ENCODE measurements around the gene ANKRD13B. TPM values are rescaled to one million over a fixed set of nuclear protein-coding genes. Genes with fewer than 3 reads are reported as not detected.

ANKRD13B gene
- total and polyA plus RNA-seq, 8 donors: 1.8 to 12.3 (median 4.2) TPM; not detected in 1

GRCh38 chr17:29624586-29624985, 31.7 kb downstream of the ANKRD13B start:
- Histone ChIP-seq H3K36me3 (peaks cover 5 to 16% (median 9%) of the 10 kb centered on the region in 4 donors), H3K27me3 (peaks cover 0 to 4% (median under 1%) of the 10 kb centered on the region in 3 donors), H3K9me3 (no peaks in the 10 kb centered on the region), H3K4me3 (no peak overlapping the region), H3K4me1 (peaks cover 15 to 25% (median 20%) of the 10 kb centered on the region in 4 donors), H3K27ac (no peak overlapping the region)
- 72 to 84% (median 81%) methylated on average over 4 of the region's 4 CpGs for WGBS, 5 donors
- no peak for DNase-seq
- intact Hi-C loops (cut with DNase I; ENCODE audit: low total_unique reads): no loop called here
- TF ChIP-seq POLR2AphosphoS5 (IDR thresholded peaks at IDR 0.05) (no peak), EP300 (IDR thresholded peaks at IDR 0.05) (no peak), CTCF (IDR thresholded peaks at IDR 0.05) (no peak), POLR2A (IDR thresholded peaks at IDR 0.05) (no peak)

- no peak for DNase-seq
- Histone ChIP-seq H3K36me3 (peaks cover 5 to 22% (median 13%) of the 10 kb centered on the region in 4 donors), H3K27ac (no peak overlapping the region)
Observed at GRCh38 chr17:29625037-29625750, 32.3 kb downstream of the ANKRD13B start.

GRCh38 chr17:29627951-29628350, 35.0 kb downstream of the ANKRD13B start:
- Histone ChIP-seq H3K4me3 (no peak overlapping the region), H3K27ac (no peak overlapping the region), H3K4me1 (peaks cover 4 to 11% (median 4%) of the 10 kb centered on the region in 4 donors), H3K27me3 (no peaks in the 10 kb centered on the region), H3K9me3 (no peaks in the 10 kb centered on the region), H3K36me3 (peaks cover 25 to 50% (median 37%) of the 10 kb centered on the region in 4 donors)
- 69 to 95% (median 89%) methylated on average over 1 of the region's 1 CpG for WGBS, 5 donors
- DNase-seq: no peak
- intact Hi-C loops (cut with DNase I; ENCODE audit: low total_unique reads): no loop called here
- no peak for TF ChIP-seq CTCF (IDR thresholded peaks at IDR 0.05)
- no peak for TF ChIP-seq POLR2A (IDR thresholded peaks at IDR 0.05)
- TF ChIP-seq EP300 (IDR thresholded peaks at IDR 0.05): no peak
- TF ChIP-seq POLR2AphosphoS5 (IDR thresholded peaks at IDR 0.05): no peak

More at GRCh38 chr17:29625037-29625750, 32.3 kb downstream of the ANKRD13B start:
- Histone ChIP-seq H3K4me1 (peaks cover 15 to 25% (median 20%) of the 10 kb centered on the region in 4 donors), H3K27me3 (peaks cover 0 to 4% (median 0%) of the 10 kb centered on the region in 3 donors), H3K4me3 (no peak overlapping the region), H3K9me3 (no peaks in the 10 kb centered on the region)
- no peak for TF ChIP-seq EP300 (IDR thresholded peaks at IDR 0.05)
- no peak for TF ChIP-seq CTCF (IDR thresholded peaks at IDR 0.05)
- no peak for TF ChIP-seq POLR2A (IDR thresholded peaks at IDR 0.05)
- no peak for TF ChIP-seq POLR2AphosphoS5 (IDR thresholded peaks at IDR 0.05)
- WGBS, 5 donors: 72 to 85% (median 80%) methylated on average over 8 of the region's 8 CpGs
- intact Hi-C loops (cut with DNase I; ENCODE audit: low total_unique reads): no loop called here

GRCh38 chr17:29628644-29629043, 35.7 kb downstream of the ANKRD13B start:
- H3K27ac ChIP-seq: no peak overlapping the region
- H3K36me3 ChIP-seq: peaks cover 25 to 55% (median 41%) of the 10 kb centered on the region in 4 donors
- no peaks in the 10 kb centered on the region for H3K27me3 ChIP-seq
- intact Hi-C loops (cut with DNase I; ENCODE audit: low total_unique reads): no loop called here
- WGBS, 5 donors: 81 to 95% (median 90%) methylated on average over 2 of the region's 2 CpGs
- no peaks in the 10 kb centered on the region for H3K9me3 ChIP-seq
- TF ChIP-seq POLR2AphosphoS5 (IDR thresholded peaks at IDR 0.05) (no peak), EP300 (IDR thresholded peaks at IDR 0.05) (no peak), CTCF (IDR thresholded peaks at IDR 0.05) (no peak), POLR2A (IDR thresholded peaks at IDR 0.05) (no peak)
- no peak for DNase-seq
- H3K4me3 ChIP-seq: no peak overlapping the region
- H3K4me1 ChIP-seq: peaks cover 0 to 4% (median 0%) of the 10 kb centered on the region in 4 donors

All from stomach (tissue), 9 donors.